Stimulated activated CD8-positive, alpha-beta memory T cell treated with anti-CD3 and anti-CD28 coated beads, Interleukin-7, amount 100 ng/mL, for 24 hours (primary cell): ENCODE results near the gene BTG3.
A peak's percentile ranks its signal among the peaks of the same experiment; 100 is the strongest.

Experiments
- DNase-seq: peaks from one replicate; pipeline ENCODE4 v3.0.0-alpha.2; 2020; ENCODE audit warnings: low read depth

BTG3 gene, protein sequence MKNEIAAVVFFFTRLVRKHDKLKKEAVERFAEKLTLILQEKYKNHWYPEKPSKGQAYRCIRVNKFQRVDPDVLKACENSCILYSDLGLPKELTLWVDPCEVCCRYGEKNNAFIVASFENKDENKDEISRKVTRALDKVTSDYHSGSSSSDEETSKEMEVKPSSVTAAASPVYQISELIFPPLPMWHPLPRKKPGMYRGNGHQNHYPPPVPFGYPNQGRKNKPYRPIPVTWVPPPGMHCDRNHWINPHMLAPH

DNA sequence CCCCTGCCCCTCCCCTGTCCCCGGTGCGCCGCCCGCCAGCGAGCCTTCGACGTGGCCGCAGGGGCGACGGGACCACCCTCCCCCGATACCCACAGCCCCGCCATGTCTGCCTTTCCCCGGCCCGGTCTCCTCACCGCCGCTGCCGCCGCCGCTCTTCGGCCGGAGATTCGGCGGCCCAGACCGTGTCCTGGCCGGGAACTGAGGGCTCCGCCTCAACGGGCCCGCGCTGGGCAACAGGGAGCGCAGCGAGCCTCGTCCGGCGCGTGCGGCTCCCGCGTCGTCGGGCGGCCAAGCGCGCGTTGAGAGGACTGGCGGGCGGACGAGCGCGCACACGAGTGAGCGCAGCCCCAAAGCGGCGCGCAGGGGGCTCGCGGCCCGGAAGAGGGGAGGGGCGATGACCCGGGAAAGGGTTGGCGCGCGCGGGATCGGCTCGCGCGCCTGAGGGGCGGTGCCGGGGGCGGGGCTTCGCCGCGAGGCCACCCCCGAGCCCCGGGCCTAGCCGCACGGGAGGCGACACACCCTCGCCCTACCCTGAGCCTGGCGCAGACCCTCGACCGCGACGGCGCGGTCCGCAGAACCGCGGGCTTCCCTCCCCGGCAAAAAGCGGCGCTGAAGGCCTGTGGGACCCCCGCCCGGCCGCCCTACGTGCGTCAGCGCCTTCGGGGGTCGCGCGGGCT lies at the start of gene BTG3:
BTG3 (minus strand) TSS at position 337 of the 677 bp plus-strand sequence. CDS start 3,757 bp downstream, outside the sequence.
- peak; percentile 53 for DNase-seq

GRCh38 chr21:17660862-17661261 lies 48.2 kb upstream of the BTG3 start:
- no peak for DNase-seq

DNA sequence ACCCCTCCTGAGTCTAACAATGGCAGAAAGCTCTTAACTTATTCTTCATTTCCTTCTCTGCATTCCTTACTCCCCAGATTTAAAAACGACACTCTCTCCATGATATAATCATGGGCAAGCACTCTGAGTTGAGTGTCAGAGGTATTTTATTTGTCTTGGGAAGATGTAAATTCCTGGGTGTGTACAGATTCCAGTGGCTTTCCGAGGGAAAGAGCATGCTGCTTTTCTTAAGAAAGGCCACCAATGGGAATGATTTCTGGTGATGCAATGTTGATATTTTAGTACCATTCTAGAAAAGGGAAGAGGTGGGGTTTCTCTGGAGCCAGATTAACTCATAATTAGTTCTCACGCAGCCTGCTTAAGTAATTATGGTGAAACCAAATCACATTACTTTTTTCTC lies 47.8 kb upstream of the BTG3 start:
- DNase-seq, result no peak

GRCh38 chr21:17658931-17659330 lies 46.2 kb upstream of the BTG3 start:
- DNase-seq, result no peak

- no peak for DNase-seq
Measured at GRCh38 chr21:17651526-17651925, 38.8 kb upstream of the BTG3 start.

GRCh38 chr21:17650292-17650691 lies 37.6 kb upstream of the BTG3 start:
- DNase-seq, result no peak

DNA sequence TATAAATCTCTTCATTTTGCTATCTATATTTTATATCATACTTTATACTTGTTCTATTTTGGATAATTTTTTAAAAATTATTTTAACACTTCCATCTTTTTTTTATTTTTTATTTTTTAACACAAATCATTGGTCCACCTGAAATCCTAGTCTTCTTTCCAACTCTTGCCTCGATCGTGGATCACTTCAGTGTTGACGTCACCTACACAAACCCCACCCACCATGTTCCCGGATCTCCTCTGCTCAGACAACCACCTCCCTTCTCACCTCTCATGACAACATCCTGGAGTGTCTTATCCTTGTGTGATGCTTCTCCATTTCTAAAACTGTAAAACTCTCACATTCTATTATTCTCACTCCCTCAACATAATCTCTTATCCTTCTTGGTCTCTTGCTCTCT lies 34.1 kb upstream of the BTG3 start:
- DNase-seq, result no peak

DNA sequence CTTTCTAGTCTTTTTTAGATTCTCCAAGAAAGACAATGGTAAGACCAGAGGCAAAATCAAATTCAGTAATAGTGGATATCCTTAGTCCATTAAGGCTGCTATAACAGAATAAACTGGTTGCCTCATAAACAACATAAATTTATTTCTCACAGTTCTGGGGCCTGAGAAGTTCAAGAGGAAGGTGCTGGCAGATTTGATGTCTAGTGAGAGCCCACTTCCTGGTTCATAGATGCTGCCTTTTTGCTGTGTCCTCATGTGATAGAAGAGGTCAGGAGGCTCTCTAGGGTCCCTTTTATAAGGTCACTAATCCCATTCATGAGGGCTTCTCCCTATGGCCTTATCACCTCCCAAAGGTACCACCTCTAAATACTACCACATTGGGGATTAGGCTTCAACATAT lies 31.5 kb upstream of the BTG3 start:
- DNase-seq, result no peak

- DNase-seq, result no peak
Measured at GRCh38 chr21:17640821-17641220, 28.1 kb upstream of the BTG3 start.

GRCh38 chr21:17636711-17637110 lies 24.0 kb upstream of the BTG3 start:
- DNase-seq, result no peak

GRCh38 chr21:17631195-17631594 lies 18.5 kb upstream of the BTG3 start:
- no peak for DNase-seq

DNA sequence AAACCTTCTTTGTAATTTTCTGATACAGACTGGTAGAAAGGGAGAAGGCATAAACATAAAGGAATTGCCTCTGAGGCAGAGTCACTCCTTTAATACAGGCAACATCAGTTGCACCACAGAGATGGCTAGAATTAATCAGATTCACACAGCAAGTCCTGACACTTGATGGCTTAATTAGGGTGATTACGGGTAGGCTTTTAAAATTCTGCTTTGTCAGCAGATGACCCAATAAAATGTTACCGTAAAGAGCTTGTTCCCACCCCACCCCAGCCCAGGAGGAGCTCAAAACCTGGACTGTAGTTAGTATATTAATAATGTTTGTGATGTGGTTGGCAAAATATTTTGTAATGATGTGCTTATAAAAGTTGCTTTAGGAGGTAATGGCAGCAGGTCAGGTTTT lies 9.3 kb upstream of the BTG3 start:
- no peak for DNase-seq

DNA sequence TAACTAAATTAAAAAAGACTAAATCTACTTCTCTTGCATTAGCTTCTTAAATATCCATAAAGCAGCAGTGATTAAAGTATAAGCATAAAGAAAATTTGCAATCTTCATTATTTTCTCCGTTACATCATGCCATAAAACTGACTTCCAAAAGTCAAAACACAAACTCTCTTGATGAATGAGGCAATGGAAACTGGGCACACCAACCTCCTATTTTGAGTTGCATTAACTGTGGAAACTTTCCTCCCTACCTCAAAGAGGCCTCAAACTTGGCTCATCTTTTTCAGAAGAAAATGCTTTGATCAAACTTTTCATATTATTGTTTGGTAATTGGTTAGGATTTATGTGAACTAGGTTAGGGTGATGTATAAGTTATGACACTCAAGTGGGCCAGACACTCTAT lies 4.1 kb upstream of the BTG3 start:
- DNase-seq, result no peak

GRCh38 chr21:17613242-17613676 lies 558 bp upstream of the BTG3 start:
- DNase-seq, result no peak

- DNase-seq, result peak; percentile 8
Measured at GRCh38 chr21:17612023-17612564, 607 bp downstream of the BTG3 start.

GRCh38 chr21:17611414-17612022 lies 1.2 kb downstream of the BTG3 start:
- peak; percentile 47 for DNase-seq

- DNase-seq, result no peak
Measured at GRCh38 chr21:17610911-17611310, 1.8 kb downstream of the BTG3 start.

DNA sequence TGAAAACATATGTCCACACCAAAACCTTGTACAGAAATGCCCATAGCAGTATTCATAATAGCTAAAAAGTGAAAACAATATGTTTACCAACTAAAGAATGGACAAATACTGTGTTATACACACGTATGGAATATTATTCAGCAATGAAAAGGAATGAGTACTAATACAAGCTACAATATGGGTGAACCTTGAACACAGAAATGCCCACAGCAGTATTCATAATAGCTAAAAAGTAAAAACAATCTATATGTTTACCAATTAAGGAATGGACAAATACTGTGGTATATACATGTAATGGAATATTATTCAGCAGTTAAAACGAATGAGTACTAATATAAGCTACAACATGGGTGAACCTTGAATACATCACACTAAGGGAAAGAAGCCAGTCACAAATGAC lies 3.0 kb downstream of the BTG3 start:
- DNase-seq, result no peak

GRCh38 chr21:17607684-17608083 lies 5.0 kb downstream of the BTG3 start:
- DNase-seq, result no peak

- no peak for DNase-seq
Measured at GRCh38 chr21:17602874-17603273, 9.8 kb downstream of the BTG3 start.

DNA sequence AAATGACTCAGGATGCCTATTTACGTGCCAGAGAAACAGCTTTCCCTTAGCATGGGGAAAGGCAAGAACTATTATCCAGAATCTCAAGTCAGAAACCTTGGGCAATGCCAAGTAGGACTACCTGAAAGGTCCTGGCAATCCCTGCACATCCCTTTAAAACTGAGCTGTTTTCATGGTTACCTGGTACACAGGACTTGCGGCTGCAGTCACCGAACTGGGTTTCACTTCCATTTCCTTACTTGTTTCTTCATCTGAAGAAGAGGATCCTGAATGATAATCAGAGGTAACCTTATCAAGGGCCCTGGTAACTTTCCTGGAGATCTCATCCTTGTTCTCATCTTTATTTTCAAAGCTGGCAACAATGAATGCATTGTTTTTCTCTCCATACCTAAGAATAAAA lies 14.3 kb downstream of the BTG3 start:
- no peak for DNase-seq

DNA sequence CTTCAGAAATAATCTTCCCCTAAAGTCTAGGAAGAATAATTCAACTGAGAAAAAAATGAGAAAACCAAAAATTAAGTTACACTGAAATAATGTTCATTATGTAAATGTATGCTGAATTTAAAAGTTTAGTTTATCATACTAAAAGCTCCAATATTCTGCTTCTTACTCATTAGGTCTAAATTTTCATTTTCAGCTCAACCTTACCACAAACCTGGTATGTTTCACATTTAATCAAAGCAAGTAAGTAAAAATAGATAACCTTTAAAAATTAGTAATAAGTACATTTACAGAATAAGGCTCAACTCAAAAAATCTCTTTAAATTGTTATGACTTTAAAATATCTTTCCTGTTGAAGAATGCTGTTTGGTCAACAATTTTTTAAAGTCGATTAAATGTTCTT lies 15.0 kb downstream of the BTG3 start:
- no peak for DNase-seq

- DNase-seq, result no peak
Measured at GRCh38 chr21:17590430-17590829, 22.3 kb downstream of the BTG3 start.
